GM18508 (cell line): Measurements from ENCODE around the gene FCHSD2.

Source experiments
- ATAC-seq: cut with Tn5 transposase; IDR thresholded peaks from one replicate; pipeline ENCODE4 v1.9.1; 2021; ENCODE audit warnings: moderate number of reproducible peaks; ENCODE audit not compliant: insufficient read depth, unreplicated experiment

FCHSD2 gene

GRCh38 chr11:72787216-72788104 lies 354.7 kb downstream of the FCHSD2 start:
- ATAC-seq: no peak
